Measurements from ENCODE around the gene OPTN. TPM values are rescaled to one million over a fixed set of nuclear protein-coding genes. Genes with fewer than 3 reads are reported as not detected.
"Not testable (repeated sequence)": the region's sequence is repeated elsewhere in the genome, so short reads cannot be mapped to it uniquely, and the experiment has no call there.

OPTN gene
- total RNA-seq, 1 donor from 2014 or later, result 47.7 TPM

DNA sequence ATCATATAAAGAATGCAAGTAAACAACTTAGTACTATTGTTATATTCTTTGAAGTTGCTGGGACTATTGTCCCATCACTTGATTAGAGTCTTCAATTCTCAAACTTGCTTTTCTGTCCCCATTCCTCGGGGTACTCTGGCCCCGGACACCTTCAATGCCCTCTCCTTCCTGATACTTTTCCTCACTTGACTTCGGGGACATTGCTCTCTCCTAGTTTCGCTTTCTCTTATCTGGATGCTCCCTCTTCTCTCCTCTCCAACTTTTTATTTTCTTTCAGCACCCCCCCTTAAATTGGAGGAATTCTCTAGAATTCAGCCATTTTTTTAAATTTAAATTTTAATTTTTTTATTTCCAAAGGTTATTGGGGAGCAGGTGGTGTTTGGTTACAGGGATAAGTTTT is 10.6 kb upstream of the OPTN start:
- no peak for DNase-seq (ENCODE audit: low spot score)

DNA sequence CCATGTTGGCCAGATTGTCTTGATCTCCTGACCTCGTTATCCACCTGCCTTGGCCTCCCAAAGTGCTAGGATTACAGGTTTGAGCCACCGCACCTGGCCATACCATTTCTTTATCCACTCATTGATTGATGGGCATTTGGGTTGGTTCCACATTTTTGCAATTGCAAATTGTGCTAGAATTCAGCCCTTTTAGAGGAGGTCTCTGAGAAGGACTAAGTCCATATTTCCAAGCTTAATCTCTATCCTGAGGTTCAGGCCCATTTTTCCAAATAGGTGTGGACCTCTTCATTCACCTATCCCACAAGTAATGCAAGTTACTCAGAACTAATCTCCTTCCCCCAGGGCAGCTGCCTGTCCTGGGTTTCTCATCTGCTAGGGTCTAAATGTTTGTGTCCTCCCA is 9.7 kb upstream of the OPTN start:
- no peak for DNase-seq (ENCODE audit: low spot score)

DNA sequence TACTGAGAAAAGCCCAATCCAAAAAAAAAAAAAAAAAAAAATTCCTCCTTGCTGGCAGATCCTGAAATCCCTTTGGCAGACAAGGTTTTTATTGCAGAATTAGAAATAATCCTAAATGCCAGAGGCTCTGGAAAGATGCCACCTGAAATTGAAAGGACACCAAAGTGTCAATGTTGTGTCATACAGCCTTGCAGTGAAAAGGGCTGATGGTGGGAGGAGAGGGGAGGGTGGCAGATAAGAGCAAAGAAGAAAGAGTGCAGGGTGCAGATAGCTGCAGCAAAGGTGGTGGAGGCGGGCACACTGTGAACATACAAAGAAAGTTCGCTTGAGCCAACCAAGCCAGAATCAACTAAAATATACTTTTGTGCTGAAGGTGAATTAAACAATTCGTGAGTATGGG is 8.2 kb upstream of the OPTN start:
- peak; percentile 28 for DNase-seq (ENCODE audit: low spot score)

DNA sequence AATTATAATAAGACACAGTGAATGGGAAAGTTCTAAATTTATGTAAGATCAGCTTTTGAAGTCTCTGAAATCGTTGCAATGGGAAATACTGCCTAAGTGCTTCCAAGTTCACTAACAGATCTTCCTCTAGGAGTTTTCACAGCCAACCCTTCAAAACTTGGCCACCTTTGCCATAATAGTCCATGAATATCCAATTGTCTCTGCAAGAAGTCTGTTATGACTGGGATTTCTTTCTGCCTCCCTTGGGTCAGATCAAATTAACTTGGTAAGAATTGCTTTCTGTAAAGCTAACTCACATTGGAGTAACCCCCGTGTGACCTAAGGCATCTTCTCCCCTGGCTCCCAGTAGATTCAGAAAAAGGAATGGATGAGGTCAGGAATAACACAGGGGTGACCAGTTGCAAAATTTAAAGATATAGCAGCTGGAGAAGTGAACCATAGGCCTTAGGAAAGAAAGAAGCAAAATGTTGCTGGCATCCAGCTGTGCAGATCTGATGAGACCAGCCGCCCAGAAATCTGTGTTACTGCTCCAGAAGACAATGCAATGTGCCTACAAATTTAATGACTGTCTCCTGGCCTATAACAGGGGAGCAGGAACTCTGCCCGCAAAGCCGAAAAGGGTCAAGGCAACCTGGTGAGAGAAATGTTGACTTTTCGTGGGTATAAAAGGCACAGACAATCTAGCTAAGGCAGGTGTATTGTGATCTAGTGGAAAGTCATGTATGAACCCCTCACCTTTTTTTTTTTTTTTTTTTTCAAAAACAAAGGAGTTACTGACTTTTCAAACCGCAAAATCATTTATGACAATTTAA is 7.5 kb upstream of the OPTN start:
- DNase-seq (ENCODE audit: low spot score), result no peak

DNA sequence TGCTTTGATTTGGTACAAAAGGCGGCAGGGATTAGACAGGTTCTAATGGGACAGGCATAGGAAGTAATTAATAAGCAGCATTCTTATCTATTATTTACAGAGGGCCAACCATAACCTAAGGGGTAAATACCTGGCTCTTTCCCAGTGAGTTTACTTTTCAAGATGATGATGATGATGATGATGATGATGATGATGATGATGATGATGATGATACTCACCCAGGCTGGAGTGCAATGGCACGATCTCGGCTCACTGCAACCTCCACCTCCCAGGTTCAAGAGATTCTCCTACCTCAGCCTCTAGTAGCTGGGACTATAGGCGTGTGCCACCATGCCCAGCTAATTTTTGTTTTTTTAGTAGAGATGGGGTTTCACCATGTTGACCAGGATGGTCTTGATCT is 5.9 kb upstream of the OPTN start:
- DNase-seq (ENCODE audit: low spot score), result not testable (repeated sequence)

DNA sequence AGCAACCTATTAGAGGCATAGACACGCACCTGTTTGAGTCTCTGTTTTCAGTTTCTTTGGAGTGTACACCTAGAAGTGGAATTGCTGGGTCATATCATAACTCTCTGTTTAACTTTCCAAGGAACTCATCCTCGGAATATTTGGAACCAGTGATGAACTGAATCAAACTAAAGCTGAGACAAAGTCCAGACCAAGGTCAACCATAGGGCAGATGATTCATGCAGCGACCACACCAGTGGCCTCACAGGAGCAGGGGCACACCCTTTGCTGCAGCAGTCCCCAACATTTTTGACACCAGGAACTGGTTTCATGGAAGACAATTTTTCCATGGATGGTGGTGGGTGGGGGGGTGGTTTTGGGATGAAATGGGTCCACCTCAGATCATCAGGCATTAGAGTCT is 4.9 kb upstream of the OPTN start:
- peak; percentile 52 for DNase-seq (ENCODE audit: low spot score)

DNA sequence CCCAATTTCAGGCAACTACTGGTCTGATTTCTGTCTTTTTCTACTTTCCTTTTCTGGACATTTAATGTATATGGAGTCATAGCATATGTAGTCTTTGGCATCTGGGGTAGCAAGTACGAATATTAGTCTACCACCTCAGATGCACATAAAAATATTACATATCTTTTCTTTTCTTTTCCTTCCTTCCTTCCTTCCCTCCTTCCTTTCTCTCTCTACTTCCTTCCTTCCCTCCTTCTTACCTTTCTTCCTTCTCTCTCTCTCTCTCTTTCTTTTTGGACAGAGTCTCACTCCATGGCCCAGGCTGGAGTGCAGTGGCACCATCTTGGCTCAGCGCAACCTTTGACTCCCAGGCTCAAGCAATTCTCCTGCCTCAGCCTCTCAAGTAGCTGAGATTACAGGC is 4.0 kb upstream of the OPTN start:
- no peak for DNase-seq (ENCODE audit: low spot score)

DNA sequence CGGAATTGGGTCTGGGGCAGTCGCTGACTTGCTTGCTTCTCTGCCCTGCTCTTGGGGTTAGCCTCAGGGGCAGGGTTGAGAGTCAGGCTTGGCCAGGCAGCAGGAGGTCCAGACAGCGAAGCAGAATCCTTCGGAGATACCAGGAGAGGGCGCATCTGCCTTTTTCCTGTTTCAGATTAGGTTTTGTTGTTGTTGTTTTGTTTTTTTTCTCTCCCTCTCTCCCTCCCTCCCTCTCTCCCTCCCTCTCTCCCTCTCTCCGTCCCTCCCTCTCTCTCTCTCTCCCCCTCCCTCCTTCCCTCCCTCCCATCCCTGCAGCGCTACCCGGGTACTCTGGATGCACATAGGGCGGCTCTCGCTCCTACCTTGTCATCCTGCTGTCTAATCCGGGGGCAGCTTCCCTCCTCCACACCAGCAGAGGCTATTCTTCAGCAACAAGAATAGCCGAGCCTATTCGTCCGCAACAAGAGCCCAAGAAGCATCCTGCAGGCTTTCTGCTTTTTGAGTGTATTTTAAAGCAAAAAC is 758 bp upstream of the OPTN start:
- DNase-seq (ENCODE audit: low spot score), result peak; percentile 70

DNA sequence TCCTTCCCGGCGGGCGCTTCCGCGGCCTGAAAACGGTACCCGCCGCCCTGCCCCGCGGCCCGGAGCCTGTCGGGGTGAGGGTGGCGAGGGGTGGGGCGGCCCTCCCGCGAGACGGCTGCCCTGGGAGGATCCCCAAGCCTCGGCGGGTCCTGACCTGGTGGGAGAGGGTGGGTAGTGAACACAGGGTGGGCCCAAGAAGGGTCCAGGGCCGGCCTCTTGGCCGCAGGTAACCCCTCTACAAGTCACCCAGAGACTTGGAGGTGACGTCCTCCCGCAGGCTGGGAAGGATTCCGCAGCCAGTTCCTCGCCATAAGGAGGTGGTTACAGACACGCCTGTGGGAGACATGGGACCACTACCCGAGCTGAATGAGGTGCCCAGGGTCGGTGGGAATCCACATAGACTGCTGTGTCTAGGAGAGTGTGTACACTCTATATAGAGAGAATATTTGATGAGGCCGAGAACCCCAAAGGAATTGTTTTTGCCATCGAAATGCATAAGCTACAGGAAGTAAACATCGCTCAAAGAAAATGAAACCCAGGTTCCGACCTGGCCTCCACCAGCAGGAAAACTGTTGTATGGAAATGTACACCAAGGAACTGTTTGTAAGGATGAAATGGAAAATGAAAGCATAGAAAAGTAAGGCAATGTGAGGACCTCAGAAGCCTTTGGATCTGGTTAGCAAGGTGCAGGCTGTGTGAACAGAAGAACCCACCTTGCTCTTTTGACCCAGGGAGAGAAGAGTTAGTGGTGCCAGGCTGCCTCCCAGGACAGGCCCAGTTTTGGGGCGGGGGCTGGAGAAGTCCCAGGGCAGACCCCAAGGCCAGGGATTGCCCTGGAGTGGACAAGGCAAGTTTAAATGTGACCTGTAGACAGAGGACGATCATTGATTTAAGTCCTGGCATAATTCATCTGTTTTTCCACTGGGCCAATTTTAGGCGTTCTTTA is 659 bp downstream of the OPTN start:
- DNase-seq (ENCODE audit: low spot score), result peak; percentile 32

DNA sequence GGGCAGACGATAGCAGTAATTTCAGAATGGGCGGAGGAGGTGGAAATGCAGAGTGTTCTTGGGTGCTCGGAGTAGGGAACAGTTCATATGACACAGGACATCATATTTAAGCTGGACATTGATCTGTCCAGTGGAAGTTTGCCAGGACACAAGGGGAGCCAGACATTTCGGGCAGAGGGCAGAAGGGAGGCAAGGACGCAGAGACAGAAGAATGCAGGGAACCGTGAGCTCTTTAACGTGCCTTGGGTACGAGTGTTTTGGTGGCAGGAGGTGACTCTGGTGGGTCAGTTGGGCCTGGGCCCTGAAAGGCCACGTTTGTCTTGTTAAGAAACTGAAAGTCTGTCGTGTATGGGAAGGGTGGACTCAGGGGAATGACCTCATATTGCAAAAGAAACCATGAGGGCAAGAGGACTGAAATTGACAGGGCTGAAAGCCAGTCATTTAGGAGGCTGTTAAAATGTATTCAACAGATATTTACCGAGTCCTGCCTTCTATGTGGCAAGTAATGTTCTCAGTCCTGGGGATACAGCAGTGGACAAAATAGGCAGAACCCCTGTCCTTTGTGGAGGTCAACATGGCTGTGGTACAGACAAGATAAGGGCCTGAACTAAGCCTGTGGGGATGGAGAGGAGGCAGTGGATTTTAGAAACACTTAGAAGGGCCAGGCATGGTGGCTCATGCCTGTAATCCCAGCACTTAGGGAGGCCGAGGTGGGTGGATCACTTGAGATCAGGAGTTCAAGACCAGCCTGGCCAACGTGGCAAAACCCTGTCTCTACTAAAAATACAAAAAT is 2.2 kb downstream of the OPTN start:
- DNase-seq (ENCODE audit: low spot score), result no peak

DNA sequence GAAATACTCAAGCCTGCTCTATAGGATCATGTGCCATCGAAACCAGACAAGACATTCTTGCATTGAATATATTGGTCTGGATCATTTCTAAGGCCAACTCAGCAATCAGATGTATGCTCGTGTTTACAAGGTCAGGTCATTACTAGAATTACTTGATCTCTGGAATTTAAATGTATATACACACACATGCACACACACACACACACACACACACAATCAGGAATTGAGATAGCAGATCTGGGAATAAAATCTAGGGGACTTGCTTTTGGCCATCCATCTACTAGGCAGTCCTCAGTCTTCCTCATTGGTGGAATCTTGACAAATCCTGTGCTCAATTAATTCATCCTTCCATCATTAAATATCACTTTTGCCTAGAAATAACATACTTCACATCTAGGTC is 3.6 kb downstream of the OPTN start:
- no peak for DNase-seq (ENCODE audit: low spot score)

DNA sequence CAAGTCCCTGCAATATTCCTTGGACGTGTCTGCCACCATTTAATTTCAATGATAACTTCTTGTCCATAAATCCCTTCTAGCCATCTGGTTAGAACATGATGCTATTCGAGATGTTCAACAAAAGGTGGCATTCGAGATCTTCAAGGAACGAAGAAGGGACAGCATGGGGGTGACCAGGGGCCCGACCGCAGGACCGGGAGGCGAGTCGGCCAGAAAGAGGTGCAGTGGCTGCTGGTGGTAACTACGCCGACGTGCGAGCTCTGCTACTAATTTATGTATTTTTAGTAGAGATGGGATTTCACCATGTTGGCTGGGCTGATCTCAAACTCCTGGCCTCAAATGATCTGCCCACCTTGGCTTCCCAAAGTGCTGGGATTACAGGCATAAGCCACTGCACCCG is 4.7 kb downstream of the OPTN start:
- DNase-seq (ENCODE audit: low spot score), result no peak

DNA sequence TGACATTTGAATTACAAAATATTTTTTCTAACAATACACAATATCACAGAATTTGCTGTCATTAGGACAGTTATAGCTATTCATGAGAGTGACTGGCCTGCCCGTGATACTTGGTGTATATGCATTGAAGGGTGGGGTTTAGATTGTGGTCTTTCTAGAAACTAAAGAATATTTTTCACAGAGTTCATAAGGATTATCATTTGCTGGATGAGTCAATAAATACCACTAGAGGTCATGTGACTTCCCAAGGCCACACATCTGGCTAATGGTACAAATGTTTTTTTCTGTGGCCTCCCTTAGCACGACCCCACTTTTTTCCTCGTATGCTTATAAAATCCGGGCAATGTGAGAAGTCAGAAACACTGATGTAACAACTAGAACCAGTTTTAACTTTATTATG is 5.2 kb downstream of the OPTN start:
- DNase-seq (ENCODE audit: low spot score), result no peak

DNA sequence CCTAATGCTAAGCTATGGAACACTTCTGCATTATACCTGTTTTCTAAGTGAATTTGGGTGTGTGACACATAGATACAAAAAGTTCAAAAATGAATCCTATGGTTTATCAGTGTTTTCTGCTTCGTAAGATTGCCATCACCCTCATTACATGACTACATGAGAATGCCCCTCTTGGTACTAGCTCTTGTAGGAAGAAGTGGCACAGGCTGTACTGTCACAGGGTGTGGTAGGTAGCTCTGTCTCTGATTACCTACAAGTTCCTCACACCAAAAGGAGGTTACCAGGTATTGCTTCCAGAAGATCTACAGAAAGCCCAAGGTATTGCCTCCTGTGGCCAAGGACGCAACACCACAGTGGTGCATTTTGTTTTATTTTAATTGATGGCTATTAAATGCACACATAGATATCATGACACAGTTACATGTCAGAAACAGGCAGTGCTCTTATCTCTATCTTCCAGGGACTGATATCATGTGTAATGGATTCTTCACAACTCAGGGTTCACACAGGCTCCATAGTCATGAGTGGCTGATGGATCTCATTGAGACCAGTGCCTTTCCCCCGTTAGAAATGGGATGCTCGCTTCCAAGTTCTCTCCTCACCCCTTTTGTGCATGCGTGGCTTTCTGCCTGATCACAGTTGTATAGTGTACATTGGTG is 6.6 kb downstream of the OPTN start:
- no peak for DNase-seq (ENCODE audit: low spot score)

DNA sequence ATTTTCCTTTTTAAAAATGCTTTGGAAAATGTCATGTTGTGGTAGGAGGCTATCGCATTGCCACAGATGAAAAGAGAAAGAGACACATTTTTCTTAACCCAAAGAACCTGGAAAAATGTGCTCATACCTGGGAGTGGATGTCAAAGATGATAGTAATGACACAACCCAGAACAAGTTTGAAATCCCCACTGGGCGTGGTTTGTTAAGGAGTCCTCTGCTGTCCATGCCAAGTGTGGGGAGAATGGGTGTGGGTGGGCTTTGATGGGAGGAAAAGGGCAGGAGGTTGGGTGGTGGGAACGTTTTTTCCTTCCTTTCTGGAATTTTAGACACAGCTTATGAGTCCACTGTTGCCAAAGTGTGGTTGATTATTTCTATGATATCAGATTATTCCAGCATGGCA is 10.9 kb downstream of the OPTN start:
- DNase-seq (ENCODE audit: low spot score), result no peak

DNA sequence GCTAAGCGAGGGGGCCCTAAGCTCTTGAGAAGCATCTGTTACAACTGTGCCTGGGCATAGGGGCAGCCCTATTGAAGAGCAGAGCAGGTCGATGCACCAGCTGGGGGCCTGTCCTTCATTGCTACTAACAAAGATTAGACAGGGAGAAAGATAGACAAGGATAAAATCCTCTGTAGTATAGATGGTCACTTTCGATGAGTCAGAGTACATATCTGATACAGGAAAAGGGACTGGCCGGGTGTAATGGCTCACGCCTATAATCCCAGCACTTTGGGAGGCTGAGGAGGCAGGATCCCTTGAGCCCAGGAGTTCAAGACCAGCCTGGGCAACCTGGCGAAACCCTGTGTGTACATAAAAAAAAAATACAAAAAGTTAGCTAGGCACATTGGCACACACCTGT is 13.6 kb downstream of the OPTN start:
- DNase-seq (ENCODE audit: low spot score), result no peak

DNA sequence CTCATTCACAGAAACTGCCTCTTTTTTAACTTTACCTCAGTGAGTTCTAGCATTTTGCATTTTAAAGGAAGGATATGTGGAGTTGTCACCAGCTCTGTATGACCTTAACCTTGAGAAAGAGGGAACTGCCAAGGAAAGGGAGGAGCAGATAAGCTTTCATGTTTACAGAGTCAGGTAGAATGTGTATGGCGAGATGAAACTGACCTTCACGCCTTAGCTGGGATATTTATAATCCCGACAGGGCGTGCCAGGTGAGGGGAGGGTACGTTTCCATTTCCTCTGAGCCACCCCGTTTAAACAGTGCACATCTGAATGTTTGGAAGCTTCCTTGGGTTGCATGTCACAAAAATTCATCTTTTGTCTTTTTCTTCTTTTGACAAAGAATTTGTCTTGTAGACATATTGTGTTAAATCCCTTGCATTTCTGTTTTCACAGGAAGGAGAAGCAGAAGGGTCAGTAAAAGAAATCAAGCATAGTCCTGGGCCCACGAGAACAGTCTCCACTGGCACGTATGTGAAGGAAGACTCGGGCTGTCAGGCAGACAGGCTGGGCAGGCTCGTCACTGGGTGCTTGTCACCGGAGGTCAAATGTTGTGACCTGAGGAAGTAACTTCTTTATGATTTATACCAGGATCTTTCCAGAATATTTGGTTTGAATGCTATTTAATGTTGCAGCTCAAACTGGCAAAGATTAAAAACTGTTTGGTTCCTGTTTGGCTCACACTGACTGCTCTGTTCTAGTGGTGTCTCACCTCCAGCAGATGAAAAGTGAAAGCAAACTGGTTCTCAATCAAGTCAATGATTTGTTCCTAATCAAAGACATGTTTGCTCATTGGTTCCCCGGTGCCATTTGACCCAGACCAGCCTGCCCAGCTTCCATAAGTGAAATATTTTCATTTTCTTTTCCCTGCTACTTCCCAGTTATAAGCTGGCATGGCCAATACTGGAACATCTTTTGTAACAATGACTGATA is 16.2 kb downstream of the OPTN start:
- DNase-seq (ENCODE audit: low spot score), result no peak

DNA sequence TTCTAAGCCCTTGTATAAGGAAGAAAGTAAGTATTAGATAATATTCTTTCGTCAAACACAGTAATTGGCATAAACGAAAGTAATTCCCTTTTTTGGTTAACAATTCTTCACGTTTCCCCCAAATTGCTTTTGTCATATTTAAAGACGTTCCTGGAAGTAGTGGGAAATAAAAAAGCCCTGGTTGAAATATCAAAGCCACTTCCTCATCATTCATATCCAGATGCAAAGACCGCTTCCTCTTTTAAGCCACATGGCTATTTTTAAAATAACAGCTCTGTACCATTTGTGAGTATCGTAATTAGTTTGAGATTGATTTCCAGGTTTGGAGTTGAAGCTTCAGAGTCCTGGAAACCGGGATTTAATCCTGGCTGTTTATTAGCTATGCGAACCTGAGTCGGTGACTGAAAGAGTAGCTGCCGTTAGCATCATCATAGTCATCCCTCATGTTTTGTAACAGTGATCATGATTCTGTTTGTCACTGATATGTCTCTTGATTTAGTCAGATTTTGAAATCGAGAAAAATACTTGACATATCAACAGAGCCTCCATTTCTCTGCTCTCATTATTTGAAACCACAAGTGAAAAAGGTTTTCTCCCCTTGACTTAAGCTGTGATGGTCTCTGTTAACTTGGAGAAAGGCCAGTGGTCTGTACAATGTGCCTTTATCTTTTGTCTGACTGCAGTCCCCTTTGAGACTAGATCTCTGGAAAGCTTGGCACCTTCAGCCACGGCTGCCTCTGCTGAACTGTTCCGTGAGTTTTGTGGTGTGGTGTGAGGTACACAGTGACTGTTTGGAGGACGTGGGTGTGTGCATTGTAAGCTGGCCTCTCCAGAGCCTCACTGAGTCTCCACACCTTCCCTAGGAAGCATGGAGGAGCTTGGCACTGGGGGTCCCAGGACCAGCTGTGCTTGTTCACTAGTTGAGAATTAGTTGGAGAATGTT is 18.1 kb downstream of the OPTN start:
- no peak for DNase-seq (ENCODE audit: low spot score)

Data from umbilical cord (tissue), 2 donors.